Heart left ventricle (tissue), 13 donors: ENCODE results near the gene RBBP5.

Source experiments
- POLR2A ChIP-seq, 2 donors: fragments of 450-650 bp; IDR thresholded peaks; one replicate each; pipeline ENCODE4 v1.6.1; 2017; ENCODE audit warnings: antibody characterized with exemption in 2 of 2, mild to moderate bottlenecking in 2 of 2, moderate library complexity in 2 of 2
- TF ChIP-seq, protein P1 (sequence below), 12 donors: fragments of 200-600 bp; sonication (generic) in 4 of 12; IDR thresholded peaks; one replicate each; pipeline versions ENCODE4 v1.5.0 to v1.8.0; 2018 to 2022; ENCODE audit warnings: antibody characterized with exemption in 12 of 12, mild to moderate bottlenecking in 5 of 12
- donor health status: ischemic (EF 13 %, LVEDD 7.1; RV severe dilation, severe dysfunction).
- donor health status: DM: no; HTN: yes; CAD: no.
- donor health status: DM: no; HTN: no; CAD: no.
- donor health status: ischemic (EF 25% LVEDD 6.9; RV normal size, moderate dysfunction).
- donor health status: ischemic (EF 25% LVEDD 5.7; RV mildly dilated, moderate dysfunction).
- donor health status: ischemic (EF 35%, LVEDD 5.7; RV mildly dilated, moderate dysfunction).
- donor health status: nonischemic (EF 11% LVEDD 7.7; RV severe dilation, severe dysfunction).
- donor health status: DM: yes; HTN: yes; CAD: no.
- donor health status: PGD.
- donor health status: ischemic (EF 29% LVEDD 5.4; RV normal size, mild dysfunction).
- donor health status: nonischemic (EF 23%, LVEDD 6.1; RV moderate dilation, normal function).

DNA sequence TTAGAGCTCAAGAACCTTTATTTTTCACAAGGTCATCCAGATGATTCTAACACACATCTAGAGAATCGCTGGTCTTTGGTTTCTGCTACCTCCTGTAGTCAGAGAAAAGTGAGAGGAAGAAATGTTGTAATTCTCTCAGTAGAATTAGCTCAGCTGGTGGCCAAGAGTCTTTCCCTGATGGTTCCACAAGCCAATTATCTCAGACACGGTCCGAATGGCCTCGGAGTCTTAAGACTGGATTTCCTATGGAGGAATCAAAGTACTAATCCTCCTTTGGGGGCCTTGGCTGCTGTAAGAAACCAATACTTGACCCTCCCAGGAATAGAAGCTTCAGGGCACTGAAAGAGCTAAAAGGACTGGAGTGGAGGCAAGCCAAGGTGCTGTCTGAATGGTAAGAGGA, 39.3 kb downstream of the RBBP5 start:
- TF ChIP-seq, protein P1, sequence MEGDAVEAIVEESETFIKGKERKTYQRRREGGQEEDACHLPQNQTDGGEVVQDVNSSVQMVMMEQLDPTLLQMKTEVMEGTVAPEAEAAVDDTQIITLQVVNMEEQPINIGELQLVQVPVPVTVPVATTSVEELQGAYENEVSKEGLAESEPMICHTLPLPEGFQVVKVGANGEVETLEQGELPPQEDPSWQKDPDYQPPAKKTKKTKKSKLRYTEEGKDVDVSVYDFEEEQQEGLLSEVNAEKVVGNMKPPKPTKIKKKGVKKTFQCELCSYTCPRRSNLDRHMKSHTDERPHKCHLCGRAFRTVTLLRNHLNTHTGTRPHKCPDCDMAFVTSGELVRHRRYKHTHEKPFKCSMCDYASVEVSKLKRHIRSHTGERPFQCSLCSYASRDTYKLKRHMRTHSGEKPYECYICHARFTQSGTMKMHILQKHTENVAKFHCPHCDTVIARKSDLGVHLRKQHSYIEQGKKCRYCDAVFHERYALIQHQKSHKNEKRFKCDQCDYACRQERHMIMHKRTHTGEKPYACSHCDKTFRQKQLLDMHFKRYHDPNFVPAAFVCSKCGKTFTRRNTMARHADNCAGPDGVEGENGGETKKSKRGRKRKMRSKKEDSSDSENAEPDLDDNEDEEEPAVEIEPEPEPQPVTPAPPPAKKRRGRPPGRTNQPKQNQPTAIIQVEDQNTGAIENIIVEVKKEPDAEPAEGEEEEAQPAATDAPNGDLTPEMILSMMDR (IDR thresholded peaks at IDR 0.05): no peak
- no peak for TF ChIP-seq POLR2A (IDR thresholded peaks at IDR 0.05)
